Activated naive CD8-positive, alpha-beta T cell treated with anti-CD3 and anti-CD28 coated beads for 36 hours (primary cell): ENCODE data around the gene TUBD1. TPM values are rescaled to one million over a fixed set of nuclear protein-coding genes. Genes with fewer than 3 reads are reported as not detected.
"Not testable (repeated sequence)": the region's sequence is repeated elsewhere in the genome, so short reads cannot be mapped to it uniquely, and the experiment has no call there.

Experiments
- DNase-seq: peaks from one replicate; pipeline ENCODE4 v3.0.0; 2021
- H3K27ac Mint-ChIP-seq: one replicate; pipeline ENCODE4 v1.8.0; 2022; ENCODE audit warnings: mild to moderate bottlenecking, moderate library complexity, mixed read lengths
- H3K27me3 Mint-ChIP-seq: one replicate; pipeline ENCODE4 v1.8.0; 2022; ENCODE audit warnings: mild to moderate bottlenecking, mixed read lengths
- H3K36me3 Mint-ChIP-seq: one replicate; pipeline ENCODE4 v1.8.0; 2021; ENCODE audit warnings: mild to moderate bottlenecking, mixed read lengths
- H3K4me1 Mint-ChIP-seq: one replicate; pipeline ENCODE4 v1.8.0; 2021; ENCODE audit warnings: mixed read lengths
- H3K4me3 Mint-ChIP-seq: one replicate; pipeline ENCODE4 v1.8.0; 2022; ENCODE audit warnings: mild to moderate bottlenecking, moderate library complexity, mixed read lengths
- H3K9me3 Mint-ChIP-seq: one replicate; pipeline ENCODE4 v1.8.0; 2022; ENCODE audit warnings: mixed read lengths
- total RNA-seq, 2 experiments: library from RNA; stranded (reverse); gene quantifications; one replicate each; pipeline ENCODE4 v1.2.3, GENCODE V29; 2021

The TUBD1 gene, protein sequence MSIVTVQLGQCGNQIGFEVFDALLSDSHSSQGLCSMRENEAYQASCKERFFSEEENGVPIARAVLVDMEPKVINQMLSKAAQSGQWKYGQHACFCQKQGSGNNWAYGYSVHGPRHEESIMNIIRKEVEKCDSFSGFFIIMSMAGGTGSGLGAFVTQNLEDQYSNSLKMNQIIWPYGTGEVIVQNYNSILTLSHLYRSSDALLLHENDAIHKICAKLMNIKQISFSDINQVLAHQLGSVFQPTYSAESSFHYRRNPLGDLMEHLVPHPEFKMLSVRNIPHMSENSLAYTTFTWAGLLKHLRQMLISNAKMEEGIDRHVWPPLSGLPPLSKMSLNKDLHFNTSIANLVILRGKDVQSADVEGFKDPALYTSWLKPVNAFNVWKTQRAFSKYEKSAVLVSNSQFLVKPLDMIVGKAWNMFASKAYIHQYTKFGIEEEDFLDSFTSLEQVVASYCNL
- 1 to 10 TPM; 7.6 to 7.8 TPM for total RNA-seq

DNA sequence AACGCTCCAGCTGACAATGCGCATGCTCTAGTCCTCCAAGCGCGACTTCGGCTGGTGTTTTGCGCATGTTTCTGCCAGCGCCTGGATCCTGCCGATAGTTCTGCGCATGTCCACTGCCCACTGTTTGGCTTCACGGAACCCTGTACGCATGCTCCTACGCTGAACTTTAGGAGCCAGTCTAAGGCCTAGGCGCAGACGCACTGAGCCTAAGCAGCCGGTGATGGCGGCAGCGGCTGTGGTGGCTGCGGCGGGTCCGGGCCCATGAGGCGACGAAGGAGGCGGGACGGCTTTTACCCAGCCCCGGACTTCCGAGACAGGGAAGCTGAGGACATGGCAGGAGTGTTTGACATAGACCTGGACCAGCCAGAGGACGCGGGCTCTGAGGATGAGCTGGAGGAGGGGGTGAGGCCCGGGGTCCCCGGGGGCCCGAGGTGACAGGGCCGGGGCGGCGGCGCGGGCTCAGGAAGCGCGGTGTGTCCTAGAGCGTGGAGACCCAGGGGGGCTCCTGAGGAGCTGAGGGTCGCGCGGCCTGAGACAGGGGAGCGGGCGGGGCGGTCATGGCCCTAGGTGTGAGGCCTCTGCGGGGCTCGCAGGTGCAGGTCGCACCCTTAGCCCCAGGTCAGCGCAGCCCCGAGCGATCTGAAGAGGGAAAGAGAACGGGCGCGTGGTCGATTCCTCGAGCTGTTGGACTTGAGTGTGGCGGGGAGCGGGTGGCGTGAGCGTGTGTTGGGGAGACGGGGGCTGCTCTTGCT, at the start of gene TUBD1, which contains the start of gene RPS6KB1:
Gene TUBD1 (minus strand): TSS at position 20 of the 752 bp plus-strand sequence. CDS start 1,941 bp downstream, outside the sequence.
Gene RPS6KB1 (plus strand): TSS at position 198 of the 752 bp plus-strand sequence. CDS start 64 bp downstream, at position 262.
- peaks cover 18% of the 10 kb centered on the region for H3K36me3 Mint-ChIP-seq
- DNase-seq = peak; percentile 96
- H3K4me3 Mint-ChIP-seq = peak within 1 kb of the TSS; percentile 100
- no peaks in the 10 kb centered on the region for H3K9me3 Mint-ChIP-seq
- H3K27me3 Mint-ChIP-seq = no peaks in the 10 kb centered on the region
- H3K27ac Mint-ChIP-seq = peak within 1 kb of the TSS; percentile 99
- H3K4me1 Mint-ChIP-seq = peaks cover 43% of the 10 kb centered on the region

DNA sequence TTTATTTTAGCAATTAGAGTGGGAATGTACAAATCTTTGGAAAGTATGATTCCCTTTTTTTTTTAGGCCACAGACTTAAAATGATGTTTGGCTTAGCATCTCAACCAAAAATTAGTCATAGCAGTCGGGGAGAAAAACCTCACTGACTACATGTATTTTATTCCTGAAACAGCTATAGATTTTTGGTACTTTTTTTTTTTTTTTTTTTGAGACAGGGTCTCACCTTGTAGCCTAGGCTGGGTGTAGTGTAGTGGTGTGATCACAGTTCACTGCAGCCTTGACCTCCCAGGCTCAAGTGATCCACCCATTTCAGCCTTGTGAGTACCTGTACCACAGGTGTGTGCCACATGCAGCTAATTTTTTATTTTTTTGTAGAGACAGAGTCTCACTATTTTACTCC, 48.4 kb upstream of the TUBD1 start:
- Mint-ChIP-seq H3K36me3 (peaks cover 38% of the 10 kb centered on the region), H3K27me3 (no peaks in the 10 kb centered on the region), H3K4me1 (peaks cover 35% of the 10 kb centered on the region), H3K27ac (peak overlapping the region; percentile 92), H3K9me3 (no peaks in the 10 kb centered on the region), H3K4me3 (no peak overlapping the region)
- DNase-seq = no peak

DNA sequence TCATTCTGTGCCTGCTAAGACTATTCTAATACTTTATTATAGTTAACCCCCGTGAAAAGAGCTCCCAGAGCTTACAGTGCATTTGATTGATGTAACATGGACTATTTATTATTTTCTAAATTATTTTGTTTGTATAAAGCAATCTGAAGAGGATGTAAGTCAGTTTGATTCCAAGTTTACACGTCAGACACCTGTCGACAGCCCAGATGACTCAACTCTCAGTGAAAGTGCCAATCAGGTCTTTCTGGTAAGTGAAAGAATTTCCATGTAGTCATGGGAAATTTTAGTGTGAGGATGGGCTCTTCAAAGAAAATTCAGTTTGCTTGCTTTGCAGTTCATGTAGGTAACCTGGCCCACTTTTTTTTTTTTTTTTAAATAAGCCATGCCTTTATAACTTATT, 48.0 kb upstream of the TUBD1 start:
- not testable (repeated sequence) for H3K27me3 Mint-ChIP-seq, H3K9me3 Mint-ChIP-seq, H3K4me3 Mint-ChIP-seq
- DNase-seq = peak; percentile 27
- Mint-ChIP-seq H3K27ac (peak overlapping the region; percentile 92), H3K36me3 (peaks cover 36% of the 10 kb centered on the region), H3K4me1 (peaks cover 32% of the 10 kb centered on the region)

DNA sequence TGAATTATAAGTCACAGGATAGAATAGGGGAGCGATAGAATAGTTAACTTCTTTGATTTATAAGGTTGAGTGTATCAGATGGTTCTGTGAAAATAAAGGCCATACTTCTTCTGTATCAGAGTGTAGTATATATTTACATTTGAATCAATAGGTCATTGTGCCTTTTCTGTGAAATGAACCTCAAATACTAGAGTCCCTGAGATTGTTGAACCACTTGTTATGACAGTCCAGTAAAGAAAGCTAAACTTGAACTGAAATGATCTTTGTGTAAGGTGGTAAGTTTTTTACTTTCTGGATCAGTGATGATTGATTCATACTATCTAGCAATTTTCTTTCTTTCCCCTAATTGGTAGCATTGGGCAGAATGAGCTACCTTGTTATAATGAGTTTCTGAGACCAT, 40.6 kb upstream of the TUBD1 start:
- not testable (repeated sequence) for H3K27me3 Mint-ChIP-seq, H3K9me3 Mint-ChIP-seq, DNase-seq, H3K4me3 Mint-ChIP-seq, H3K4me1 Mint-ChIP-seq, H3K27ac Mint-ChIP-seq
- H3K36me3 Mint-ChIP-seq = peaks cover 18% of the 10 kb centered on the region

DNA sequence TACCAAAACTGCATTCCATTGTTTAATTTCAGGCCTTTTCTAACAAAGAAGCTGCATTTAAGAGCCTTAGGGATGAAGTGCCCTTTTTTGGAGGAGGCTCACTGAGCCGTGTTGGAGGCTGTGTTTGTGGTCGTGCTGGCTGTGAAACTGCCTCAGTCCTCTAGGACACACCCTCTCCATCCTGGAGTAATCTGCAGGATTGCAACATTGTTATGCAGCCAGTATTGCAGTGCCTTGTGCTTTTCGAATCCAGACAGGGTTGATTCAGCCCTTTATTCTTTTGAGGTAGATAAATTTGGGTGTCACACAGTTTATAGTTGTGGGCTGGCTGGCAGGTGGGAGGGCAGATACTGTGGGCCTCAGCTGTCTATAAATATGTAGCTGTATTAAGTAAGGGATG, 38.0 kb upstream of the TUBD1 start:
- not testable (repeated sequence) for DNase-seq, H3K27me3 Mint-ChIP-seq

DNA sequence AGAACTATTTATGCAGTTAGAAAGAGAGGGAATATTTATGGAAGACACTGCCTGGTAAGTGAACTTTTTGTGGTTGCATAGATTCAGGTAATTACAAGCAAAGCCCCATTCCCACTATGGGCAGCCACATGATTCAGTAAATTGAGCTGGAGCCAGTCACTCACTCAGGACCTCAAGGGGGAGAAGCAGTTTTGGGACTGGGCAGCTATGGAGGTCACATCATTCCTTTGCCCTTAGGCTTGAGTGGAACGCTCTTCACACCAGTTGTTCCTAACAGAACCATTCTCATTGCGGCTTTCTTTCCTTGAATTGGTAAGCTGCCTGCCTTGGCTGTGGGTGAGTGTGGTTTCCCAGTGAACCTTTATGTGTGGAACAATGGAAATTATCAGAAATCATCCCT, 37.4 kb upstream of the TUBD1 start:
- H3K9me3 Mint-ChIP-seq, H3K4me1 Mint-ChIP-seq, H3K4me3 Mint-ChIP-seq, DNase-seq, H3K27ac Mint-ChIP-seq, H3K27me3 Mint-ChIP-seq: not testable (repeated sequence)
- H3K36me3 Mint-ChIP-seq = peaks cover 23% of the 10 kb centered on the region

More for the DNA sequence above, 38.0 kb upstream of the TUBD1 start:
- not testable (repeated sequence) for H3K27ac Mint-ChIP-seq, H3K4me3 Mint-ChIP-seq, H3K4me1 Mint-ChIP-seq, H3K9me3 Mint-ChIP-seq
- H3K36me3 Mint-ChIP-seq = peaks cover 24% of the 10 kb centered on the region

DNA sequence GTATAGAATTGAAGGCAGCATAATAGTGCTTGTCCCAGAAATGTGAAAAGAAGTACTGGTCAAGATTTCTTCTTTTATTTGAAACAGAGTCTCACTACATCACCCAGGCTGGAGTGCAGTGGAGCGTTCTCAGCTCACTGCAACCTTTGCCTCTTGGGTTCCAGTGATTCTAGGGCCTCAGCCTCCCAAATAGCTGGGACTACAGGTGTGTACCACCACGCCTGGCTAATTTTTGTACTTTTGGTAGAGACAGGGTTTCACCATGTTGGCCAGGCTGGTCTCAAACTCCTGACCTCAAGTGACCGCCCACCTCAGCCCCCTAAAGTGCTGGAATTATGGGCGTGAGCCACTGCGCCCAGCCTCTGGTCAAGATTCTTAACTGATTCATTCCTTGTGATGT, 27.9 kb upstream of the TUBD1 start:
- DNase-seq, H3K4me1 Mint-ChIP-seq, H3K9me3 Mint-ChIP-seq, H3K27me3 Mint-ChIP-seq, H3K4me3 Mint-ChIP-seq, H3K27ac Mint-ChIP-seq: not testable (repeated sequence)
- peaks cover 31% of the 10 kb centered on the region for H3K36me3 Mint-ChIP-seq

DNA sequence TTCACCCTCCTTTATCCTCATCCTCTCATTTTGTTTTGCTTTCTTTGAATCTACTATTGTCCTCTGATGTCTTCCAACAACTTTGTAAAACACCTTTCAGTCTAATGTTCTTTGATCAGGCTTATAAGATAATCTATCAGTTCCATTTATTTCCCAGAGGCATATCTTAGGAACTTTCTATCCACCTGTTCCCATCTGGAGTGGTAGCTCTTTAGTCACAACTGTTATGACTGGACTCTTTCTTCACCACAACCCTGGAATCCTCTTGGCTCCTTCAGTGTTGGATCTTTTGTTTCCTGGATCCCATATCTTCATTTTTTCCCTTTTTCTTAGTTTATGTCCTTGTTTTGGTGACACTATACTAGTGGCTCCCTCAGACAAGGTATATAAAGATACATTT, 23.7 kb upstream of the TUBD1 start:
- no peaks in the 10 kb centered on the region for H3K27me3 Mint-ChIP-seq
- H3K9me3 Mint-ChIP-seq = no peaks in the 10 kb centered on the region
- H3K36me3 Mint-ChIP-seq = peaks cover 23% of the 10 kb centered on the region
- H3K4me1 Mint-ChIP-seq = peaks cover 3% of the 10 kb centered on the region
- DNase-seq = no peak
- no peak overlapping the region for H3K27ac Mint-ChIP-seq
- no peak overlapping the region for H3K4me3 Mint-ChIP-seq

DNA sequence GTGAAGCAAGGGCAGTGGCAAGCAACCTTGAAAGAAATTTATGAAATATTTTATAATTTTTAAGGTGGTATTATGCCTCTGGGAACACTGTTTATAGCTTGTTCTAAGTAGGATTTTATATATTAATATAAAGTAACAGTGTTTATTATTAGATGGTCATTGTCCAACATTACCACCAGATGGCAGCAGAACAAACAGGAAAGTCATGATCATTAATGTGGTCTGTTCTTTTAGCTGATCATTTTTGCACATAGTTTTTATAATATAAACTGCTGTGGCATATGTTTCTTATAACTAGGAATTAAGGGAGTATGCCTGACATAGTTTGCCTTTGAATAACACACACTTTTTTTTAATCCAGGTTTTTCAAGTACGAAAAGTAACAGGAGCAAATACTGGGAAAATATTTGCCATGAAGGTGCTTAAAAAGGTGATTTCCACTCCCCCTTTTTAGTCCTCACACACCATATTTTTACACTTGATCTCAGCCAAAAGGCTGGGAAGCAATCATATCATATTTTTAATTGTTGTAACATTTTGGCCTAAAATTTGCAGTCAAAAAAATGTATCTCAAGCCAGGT, 21.6 kb upstream of the TUBD1 start:
- no peak overlapping the region for H3K27ac Mint-ChIP-seq
- DNase-seq = no peak

DNA sequence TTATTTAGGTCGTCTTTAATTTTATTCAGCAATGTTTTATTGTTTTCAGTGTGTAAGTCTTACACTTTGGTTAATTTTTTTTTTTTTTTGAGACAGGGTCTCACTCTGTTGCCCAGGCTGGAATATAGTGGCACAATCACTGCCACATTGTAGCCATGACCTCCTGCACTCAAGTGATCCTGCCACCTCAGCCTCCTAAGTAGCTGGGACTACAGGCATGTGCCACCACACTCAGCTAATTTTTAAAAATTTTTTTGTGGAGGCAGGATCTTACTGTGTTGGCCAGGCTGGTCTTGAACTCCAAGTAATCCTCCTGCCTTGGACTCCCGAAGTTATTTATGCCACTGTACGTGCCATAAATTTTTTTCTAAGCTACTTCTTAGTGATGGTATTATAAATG, 14.7 kb upstream of the TUBD1 start:
- no peak overlapping the region for H3K27ac Mint-ChIP-seq
- no peak overlapping the region for H3K4me3 Mint-ChIP-seq
- H3K4me1 Mint-ChIP-seq = peaks cover 15% of the 10 kb centered on the region
- peaks cover 12% of the 10 kb centered on the region for H3K36me3 Mint-ChIP-seq
- DNase-seq = no peak
- H3K9me3 Mint-ChIP-seq = no peaks in the 10 kb centered on the region
- no peaks in the 10 kb centered on the region for H3K27me3 Mint-ChIP-seq

More for the DNA sequence above, 21.6 kb upstream of the TUBD1 start:
- Mint-ChIP-seq H3K27me3 (no peaks in the 10 kb centered on the region), H3K9me3 (no peaks in the 10 kb centered on the region), H3K4me1 (peaks cover 3% of the 10 kb centered on the region), H3K36me3 (peaks cover 25% of the 10 kb centered on the region), H3K4me3 (no peak overlapping the region)

DNA sequence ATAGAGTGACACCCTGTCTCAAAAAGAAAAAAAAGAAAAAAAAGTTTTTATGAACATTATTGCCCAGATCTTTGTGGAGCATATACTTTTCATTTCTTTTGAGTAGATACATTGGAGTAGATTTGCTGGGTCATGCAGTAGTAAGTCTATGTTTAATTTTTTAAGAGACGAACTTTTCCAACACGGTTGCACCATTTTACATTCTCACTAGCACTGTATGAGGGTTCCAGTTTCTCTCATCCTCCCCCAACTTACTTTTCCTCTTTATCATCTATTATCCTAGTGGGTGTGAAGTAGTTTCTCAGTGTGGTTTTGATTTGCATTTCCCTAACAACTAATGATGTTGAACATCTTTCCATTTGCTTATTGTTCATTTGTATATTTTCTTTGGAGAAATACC, 10.7 kb upstream of the TUBD1 start:
- H3K27me3 Mint-ChIP-seq = no peaks in the 10 kb centered on the region
- H3K27ac Mint-ChIP-seq = peak overlapping the region; percentile 30
- H3K4me3 Mint-ChIP-seq = no peak overlapping the region
- no peaks in the 10 kb centered on the region for H3K9me3 Mint-ChIP-seq
- no peak for DNase-seq
- H3K36me3 Mint-ChIP-seq = peaks cover 8% of the 10 kb centered on the region
- peaks cover 21% of the 10 kb centered on the region for H3K4me1 Mint-ChIP-seq

DNA sequence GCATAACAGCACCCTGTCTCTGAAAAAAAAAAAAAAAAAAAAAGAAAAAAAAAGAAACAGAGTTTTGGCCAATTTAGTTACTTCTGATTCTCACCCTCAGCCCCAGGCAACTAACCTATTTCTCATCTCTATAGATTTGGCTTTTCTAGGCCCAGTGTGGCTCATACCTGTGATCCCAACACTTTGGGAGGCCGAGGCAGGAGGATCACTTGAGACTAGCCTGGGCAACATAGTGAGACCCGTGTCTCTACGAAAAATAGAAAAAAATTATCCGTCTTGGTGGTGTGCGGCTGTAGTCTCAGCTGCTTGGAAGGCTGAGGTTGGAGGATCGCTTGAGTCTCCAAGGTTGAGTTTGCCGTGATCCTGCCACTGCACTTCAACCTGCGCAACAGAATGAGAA, 8.9 kb upstream of the TUBD1 start:
- no peak for DNase-seq
- H3K4me3 Mint-ChIP-seq = no peak overlapping the region
- no peaks in the 10 kb centered on the region for H3K27me3 Mint-ChIP-seq
- H3K4me1 Mint-ChIP-seq = peaks cover 30% of the 10 kb centered on the region
- no peaks in the 10 kb centered on the region for H3K9me3 Mint-ChIP-seq
- H3K36me3 Mint-ChIP-seq = peaks cover 8% of the 10 kb centered on the region
- no peak overlapping the region for H3K27ac Mint-ChIP-seq

DNA sequence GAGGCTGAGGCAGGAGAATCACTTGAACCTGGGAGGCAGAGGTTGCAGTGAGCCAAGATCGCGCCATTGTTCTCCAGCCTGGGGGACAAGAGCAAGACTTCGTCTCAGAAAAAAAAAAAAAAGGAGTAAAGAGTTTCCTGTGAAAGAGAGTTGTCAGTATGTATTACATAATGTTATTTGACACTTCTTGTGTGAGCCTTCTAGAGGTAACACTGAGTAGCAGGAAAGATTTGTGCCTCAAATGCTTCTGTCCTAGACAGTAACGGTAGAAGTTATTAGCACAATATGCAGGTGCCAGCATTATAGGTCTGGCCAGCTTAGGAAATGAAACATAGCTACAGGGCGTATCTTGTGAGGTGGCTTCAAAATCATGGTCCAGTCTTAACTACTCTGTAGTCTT, 6.4 kb upstream of the TUBD1 start:
- peaks cover 34% of the 10 kb centered on the region for H3K4me1 Mint-ChIP-seq
- H3K9me3 Mint-ChIP-seq = no peaks in the 10 kb centered on the region
- DNase-seq = no peak
- no peaks in the 10 kb centered on the region for H3K27me3 Mint-ChIP-seq
- H3K4me3 Mint-ChIP-seq = no peak overlapping the region
- H3K36me3 Mint-ChIP-seq = peaks cover 15% of the 10 kb centered on the region
- no peak overlapping the region for H3K27ac Mint-ChIP-seq

DNA sequence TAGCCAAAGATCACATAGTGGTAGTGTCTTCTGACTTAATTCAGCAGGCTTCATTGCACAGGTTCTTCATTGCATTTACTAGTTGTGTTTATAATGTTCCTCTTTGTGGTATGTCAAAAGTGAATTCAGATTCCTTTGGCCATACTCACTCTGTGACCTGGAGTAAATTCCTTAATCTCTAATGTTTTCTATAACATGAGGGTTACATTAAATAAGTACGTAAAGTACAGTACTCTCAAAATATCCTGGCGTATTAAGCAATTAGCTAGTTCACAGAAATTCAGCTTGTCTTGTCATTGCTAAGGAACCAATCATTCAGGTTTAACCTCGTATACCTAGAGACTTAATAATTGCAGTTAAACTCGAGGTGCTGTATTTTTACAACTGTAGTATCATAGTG, 4.3 kb upstream of the TUBD1 start:
- H3K27ac Mint-ChIP-seq = no peak overlapping the region
- peaks cover 12% of the 10 kb centered on the region for H3K36me3 Mint-ChIP-seq
- H3K9me3 Mint-ChIP-seq = no peaks in the 10 kb centered on the region
- no peaks in the 10 kb centered on the region for H3K27me3 Mint-ChIP-seq
- H3K4me1 Mint-ChIP-seq = peaks cover 31% of the 10 kb centered on the region
- H3K4me3 Mint-ChIP-seq = no peak overlapping the region
- DNase-seq = no peak

DNA sequence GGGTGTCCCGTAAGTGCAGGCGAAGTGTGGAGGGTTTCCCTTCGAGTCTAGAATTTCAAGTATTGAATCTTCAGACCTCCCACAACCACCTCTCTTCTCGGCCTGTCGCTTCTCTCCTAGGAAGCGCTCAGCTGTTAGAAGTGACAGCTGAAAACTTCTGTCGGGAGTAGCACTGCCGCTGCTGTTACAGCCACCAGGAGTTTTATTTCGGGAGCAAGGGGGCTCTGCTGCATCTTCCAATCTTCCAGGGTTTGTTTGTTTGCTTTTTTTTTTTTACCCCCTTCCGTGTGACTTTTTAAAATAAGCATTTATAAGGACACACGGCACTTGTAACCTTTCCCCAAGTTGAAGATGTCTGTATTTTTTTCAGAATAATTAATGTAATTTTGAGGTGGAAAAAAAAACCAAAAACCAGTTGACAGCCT, 945 bp upstream of the TUBD1 start:
- Mint-ChIP-seq H3K4me3 (peak overlapping the region; percentile 100), H3K27me3 (no peaks in the 10 kb centered on the region), H3K36me3 (peaks cover 14% of the 10 kb centered on the region), H3K4me1 (peaks cover 41% of the 10 kb centered on the region), H3K27ac (peak overlapping the region; percentile 99), H3K9me3 (no peaks in the 10 kb centered on the region)
- no peak for DNase-seq
